ENCODE measurements around the gene DBI.

Gene DBI

DNA sequence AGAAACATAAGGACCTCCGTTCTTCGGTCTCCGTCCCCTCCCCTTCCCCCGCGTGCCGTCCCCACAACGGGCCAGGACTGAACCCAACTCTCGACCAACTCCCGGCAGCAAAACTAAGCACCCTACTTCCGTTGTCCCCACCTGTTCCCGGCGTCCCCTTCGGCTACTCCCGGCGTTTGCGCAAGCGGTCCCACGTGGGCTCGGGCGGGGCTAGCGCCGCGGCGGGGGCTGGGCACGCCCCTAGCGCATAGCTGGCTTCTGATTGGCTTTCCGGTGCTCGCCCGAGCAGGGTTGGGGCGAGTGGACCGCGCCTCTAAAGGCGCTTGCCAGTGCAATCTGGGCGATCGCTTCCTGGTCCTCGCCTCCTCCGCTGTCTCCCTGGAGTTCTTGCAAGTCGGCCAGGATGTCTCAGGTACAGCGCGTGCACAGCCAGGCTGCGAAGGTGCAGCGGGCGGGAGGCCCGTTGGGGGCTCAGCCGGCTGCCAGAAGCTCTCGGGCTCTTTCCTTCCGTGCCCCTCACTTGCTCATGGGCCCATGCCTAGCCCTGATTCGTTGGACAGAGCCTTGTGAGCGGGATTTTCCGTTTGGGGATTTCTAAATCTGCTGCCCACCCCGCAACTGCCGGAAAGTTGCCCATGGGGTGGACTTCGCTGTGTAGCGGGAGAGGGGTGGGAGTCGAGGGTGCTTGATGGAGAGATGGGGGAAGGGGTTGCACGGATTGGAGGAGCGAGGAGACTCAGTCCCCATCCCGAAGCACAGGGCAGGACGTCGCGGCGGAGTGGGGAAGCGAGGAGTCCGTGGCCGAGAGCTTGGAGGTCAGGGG is at the start of gene DBI, which contains the start of gene C2orf76:
DBI (plus strand) TSS at position 329 of the 823 bp plus-strand sequence; CDS start at position 404, 75 bp downstream.
C2orf76 (minus strand) TSS at position 186 of the 823 bp plus-strand sequence. CDS start 26,875 bp downstream, outside the sequence.
- DNase-seq (ENCODE audit: insufficient read length, low spot score) (peak; percentile 93), FAIRE-seq (peak; percentile 27)
- TF ChIP-seq POLR2A (IDR thresholded peaks at IDR 0.05; ENCODE audit: low read depth, low read length), result peak; percentile 80

DNA sequence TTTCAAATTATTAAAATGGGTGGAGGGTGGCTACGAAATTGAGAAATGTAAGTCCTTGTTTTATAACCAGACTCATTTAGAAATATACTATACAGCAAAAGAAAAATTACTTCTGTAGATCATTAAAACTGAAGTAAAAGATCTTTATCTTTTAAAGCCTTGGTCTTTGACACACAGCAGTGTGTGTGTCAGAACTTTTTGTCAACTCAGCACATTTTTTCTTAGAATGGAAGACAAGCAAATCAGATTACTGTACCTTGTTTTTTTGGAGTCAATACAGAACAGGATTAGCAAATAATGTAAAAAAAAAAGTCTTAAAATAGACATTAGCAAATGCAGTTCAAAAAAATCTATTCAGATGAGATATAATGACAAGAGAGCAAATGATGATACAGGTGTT is 49.2 kb upstream of the DBI start:
- FAIRE-seq, result no peak

DNA sequence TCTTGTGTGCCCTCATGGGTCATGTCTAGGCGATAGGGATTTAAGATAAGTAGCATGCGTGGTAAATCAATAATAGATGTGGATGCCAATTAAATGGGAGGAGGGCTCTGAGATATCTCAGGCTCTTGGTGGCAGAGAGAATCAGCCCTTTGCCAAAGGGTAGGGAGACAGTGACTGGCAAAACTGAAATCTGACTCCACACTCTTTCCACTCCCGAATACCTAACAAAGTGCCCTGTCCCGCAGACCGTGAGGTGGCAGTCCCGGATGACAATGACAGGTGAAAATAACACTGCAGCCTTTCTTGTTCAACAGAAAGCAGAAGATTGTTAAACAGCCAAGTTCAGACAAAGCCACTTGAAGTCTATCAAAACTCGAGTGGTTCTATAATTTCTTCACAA is 47.2 kb upstream of the DBI start:
- DNase-seq (ENCODE audit: insufficient read length, low spot score) (no peak), FAIRE-seq (no peak)
- TF ChIP-seq POLR2A (IDR thresholded peaks at IDR 0.05; ENCODE audit: low read depth, low read length), result no peak

More for the DNA sequence above, 49.2 kb upstream of the DBI start:
- no peak for TF ChIP-seq POLR2A (IDR thresholded peaks at IDR 0.05; ENCODE audit: low read depth, low read length)
- no peak for DNase-seq (ENCODE audit: insufficient read length, low spot score)

DNA sequence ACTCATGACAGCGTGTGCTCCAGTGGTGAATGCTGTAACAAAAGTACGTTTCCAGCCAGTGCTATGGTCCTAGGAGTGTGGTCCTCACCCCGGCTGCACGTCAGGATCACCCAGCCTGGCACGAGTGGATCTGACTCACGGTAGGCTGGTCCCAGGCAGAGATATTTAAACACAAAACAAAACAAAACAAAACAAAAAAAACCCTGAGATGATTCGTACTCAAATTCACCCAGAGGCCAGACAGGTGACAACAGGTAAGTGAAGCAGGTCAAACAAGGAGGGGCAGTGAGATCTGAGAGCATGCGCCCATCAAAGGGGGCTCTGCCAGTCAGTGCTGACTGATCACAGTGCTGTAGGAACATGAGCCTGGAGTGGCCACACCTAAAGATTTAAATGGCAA is 43.3 kb upstream of the DBI start:
- TF ChIP-seq POLR2A (IDR thresholded peaks at IDR 0.05; ENCODE audit: low read depth, low read length), result no peak
- FAIRE-seq, result no peak

DNA sequence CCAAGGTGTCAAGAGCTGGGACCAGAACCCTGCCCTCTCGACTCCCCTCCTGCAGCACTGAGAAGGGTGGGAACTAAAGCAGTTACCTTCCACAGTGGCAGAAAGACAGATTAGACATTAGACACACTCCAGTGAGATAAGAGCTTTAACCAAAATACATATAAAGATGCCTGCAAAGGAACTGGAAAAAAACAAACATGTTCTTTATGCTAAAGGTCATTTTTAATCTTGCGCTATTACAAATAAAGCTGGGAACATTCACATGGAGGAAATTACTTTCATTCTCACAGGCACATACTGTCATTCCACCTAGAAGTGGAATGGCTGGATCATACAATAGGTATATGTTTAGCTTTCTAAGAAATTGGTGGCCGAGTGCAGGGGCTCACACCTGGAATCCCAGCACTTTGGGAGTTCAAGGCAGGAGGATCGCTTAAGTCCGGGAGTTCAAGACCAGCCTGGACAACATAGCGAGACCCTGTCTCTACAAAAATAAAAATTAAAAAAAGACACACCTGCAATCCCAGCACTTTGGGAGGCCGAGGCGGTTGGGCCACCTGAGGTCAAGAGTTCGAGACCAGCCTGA is 42.0 kb upstream of the DBI start:
- no peak for DNase-seq (ENCODE audit: insufficient read length, low spot score)
- no peak for FAIRE-seq
- no peak for TF ChIP-seq POLR2A (IDR thresholded peaks at IDR 0.05; ENCODE audit: low read depth, low read length)

More for the DNA sequence above, 43.3 kb upstream of the DBI start:
- DNase-seq (ENCODE audit: insufficient read length, low spot score), result no peak

DNA sequence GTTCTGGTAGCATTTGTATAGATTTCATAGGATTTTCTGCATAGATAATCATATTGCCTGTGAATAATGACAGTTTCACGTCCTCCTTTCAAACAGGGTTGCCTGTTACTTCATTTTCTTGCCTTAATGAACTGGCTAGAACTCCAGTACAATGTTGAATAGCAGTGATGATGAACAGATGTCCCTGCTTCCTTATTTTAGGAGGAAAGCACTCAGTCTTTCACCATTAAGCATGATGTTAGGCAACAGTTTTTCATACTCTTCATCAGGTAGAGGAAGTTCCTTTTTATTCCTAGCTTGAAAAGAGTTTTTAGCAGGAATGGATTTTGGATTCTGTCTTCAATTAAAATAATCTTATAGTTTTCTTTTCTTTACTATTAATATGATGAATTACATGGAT is 39.8 kb upstream of the DBI start:
- no peak for TF ChIP-seq POLR2A (IDR thresholded peaks at IDR 0.05; ENCODE audit: low read depth, low read length)
- DNase-seq (ENCODE audit: insufficient read length, low spot score), result no peak
- FAIRE-seq, result no peak

DNA sequence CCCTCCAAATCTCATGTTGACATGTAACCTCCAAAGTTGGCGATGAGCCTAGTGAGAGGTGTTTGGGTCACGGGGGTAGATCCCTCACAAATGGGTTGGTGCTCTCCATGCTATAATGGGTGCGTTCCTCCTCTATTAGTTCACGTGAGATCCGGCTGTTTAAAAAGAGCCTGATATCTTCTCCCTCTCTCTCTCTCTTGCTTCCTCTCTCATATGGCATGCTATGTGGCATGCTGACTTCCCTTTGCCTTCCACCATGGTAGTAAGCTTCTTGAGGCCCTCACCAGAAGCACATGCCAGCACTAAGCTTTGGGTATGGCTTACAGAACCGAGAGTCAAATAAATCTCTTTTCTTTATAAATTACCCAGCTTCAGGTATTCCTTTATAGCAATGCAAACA is 39.3 kb upstream of the DBI start:
- DNase-seq (ENCODE audit: insufficient read length, low spot score) (no peak), FAIRE-seq (no peak)
- TF ChIP-seq POLR2A (IDR thresholded peaks at IDR 0.05; ENCODE audit: low read depth, low read length), result no peak

DNA sequence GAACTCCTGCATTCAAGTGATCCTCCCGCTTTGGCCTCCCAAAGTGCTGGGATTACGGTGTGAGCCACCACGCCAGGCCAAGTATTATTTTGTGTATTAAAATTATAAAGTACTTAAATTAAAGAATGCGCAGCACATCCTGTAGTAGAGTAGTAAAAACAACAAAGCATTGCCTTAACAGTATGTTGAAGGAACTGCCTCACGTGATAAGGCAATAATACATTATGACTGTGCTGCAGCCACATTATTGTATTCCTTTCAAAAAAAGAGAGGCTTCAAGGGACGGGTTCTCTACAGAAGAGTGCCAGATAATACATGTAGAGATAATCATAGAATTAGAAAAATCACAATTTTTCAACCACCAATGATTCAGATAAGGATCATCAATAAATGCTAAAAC is 33.8 kb upstream of the DBI start:
- DNase-seq (ENCODE audit: insufficient read length, low spot score) (no peak), FAIRE-seq (no peak)
- no peak for TF ChIP-seq POLR2A (IDR thresholded peaks at IDR 0.05; ENCODE audit: low read depth, low read length)

DNA sequence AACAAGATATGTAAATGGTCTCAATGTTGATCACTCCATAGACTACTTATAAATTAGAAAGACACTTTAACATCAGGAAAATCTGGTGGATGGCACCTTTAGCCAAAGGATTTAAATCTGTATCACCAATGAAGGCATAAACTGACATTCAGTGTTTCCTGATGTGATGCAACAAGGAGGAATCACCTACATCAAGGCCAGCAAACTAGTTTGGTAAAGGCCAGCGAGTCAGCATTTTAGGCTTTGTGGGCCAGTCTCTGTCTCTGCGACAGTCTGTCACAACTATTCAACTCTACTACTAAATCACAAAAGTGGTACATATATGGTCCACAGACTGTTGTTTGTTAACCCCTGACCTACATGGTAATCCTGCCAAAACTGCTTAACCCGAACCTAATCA is 33.4 kb upstream of the DBI start:
- FAIRE-seq (peak; percentile 48), DNase-seq (ENCODE audit: insufficient read length, low spot score) (no peak)
- no peak for TF ChIP-seq POLR2A (IDR thresholded peaks at IDR 0.05; ENCODE audit: low read depth, low read length)

DNA sequence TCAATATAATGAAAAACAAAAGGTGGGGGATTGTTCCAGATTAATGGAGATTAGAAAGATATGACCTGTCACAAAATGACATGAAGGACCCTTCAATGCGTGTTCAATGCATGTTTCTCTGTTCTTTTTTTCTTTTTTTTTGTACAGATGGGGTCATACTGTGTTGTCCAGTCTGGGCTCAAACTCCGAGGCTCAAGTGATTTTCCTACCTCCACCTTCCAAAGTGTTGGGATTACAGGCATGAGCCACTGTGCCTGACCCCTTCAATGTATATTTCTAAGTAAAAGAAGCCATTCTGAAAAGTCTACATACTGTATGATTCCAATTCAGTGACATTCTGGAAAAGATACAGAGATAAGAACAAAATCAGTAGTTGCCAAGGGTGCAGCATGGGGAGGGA is 32.9 kb upstream of the DBI start:
- no peak for FAIRE-seq
- no peak for DNase-seq (ENCODE audit: insufficient read length, low spot score)
- no peak for TF ChIP-seq POLR2A (IDR thresholded peaks at IDR 0.05; ENCODE audit: low read depth, low read length)

DNA sequence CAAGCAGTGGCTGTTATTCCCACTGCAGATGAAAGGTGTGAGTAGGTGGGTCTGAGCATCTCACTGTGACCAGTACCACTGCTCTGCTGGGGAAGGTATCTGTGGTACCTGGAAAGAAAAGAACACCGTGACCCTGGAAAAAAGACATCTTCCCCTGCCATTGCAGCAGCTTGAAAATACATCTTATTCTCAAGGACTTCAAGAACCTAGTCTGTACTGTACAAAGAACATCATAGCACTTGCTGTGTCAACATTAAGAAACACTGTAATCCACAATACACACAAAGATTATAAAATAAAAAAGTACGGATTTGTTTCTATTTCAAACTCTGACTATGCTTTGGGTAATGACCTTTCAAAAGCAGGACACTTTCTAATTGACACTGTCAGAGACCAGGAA is 29.0 kb upstream of the DBI start:
- FAIRE-seq (no peak), DNase-seq (ENCODE audit: insufficient read length, low spot score) (no peak)
- no peak for TF ChIP-seq POLR2A (IDR thresholded peaks at IDR 0.05; ENCODE audit: low read depth, low read length)

DNA sequence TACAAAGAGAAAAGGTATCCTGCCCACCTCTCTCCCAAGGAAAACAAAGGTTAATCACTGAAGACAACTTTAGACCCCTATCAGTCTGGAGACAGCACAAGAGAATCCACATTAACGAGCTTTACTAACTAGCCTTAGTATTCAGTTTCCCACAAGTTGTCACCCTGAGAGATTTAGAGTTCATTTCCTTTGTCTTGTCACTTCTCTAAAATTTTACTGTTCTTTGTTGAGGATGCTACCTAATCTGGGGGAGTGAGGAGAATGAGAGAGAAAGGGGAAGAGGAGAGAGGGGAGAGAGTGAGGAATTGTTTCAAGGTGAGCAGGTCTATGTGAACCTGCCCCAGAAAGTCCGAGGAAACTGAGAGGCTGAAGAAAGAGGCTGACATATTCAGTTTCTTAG is 28.5 kb upstream of the DBI start:
- FAIRE-seq (no peak), DNase-seq (ENCODE audit: insufficient read length, low spot score) (no peak)
- TF ChIP-seq POLR2A (IDR thresholded peaks at IDR 0.05; ENCODE audit: low read depth, low read length), result no peak

DNA sequence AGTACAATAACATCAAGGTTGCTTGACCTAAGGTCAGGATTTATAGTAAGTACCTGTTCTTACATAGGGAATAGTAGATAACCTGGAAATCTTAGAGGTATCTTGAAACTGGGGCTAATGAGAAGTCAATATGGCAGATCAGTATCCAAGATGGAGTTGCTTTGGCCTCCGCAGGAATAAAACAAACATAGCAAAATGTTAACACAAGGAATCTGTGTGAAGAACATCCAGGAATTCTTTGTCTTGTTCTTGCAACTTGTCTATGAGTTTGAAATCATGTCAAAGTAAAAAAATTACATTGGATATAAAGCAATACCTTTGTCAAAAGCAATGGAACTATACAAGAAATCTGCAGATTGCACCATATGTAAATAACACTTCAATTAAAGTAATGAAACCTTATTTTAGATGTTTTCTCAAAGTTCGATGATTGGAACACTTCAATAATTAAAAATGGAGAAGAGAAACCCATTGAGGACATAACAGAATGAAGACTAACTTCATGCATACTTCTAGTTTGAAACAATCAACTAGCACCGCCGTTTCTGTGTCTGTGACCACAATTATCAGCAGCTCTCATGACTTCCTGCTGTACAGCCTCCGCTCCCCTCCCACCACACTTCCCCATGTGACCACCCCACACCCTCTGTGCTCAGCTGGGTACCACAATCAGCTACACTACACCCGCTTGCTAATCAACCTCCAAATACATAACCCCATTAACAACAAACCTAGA is 27.8 kb upstream of the DBI start:
- FAIRE-seq (no peak), DNase-seq (ENCODE audit: insufficient read length, low spot score) (no peak)
- no peak for TF ChIP-seq POLR2A (IDR thresholded peaks at IDR 0.05; ENCODE audit: low read depth, low read length)

DNA sequence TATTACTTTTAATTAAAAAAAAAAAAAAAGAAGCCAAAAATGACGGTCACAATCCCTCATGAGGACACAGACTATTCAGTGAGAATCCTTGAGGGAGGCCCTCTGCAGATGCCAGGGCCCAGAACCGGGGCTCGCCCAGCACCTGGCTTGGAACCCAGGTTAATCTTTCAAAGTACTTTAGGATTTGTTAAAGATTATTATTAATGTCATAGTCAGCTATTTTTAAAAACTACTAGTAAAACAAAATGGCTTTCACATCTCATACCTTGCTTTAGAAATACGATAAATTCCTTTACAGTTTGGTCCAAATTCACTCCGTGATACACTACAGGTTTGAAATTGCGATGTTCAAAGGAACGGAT is 27.2 kb upstream of the DBI start:
- DNase-seq (ENCODE audit: insufficient read length, low spot score) (no peak), FAIRE-seq (no peak)
- no peak for TF ChIP-seq POLR2A (IDR thresholded peaks at IDR 0.05; ENCODE audit: low read depth, low read length)
